ENCODE results near the gene PEX7.

Gene PEX7

DNA sequence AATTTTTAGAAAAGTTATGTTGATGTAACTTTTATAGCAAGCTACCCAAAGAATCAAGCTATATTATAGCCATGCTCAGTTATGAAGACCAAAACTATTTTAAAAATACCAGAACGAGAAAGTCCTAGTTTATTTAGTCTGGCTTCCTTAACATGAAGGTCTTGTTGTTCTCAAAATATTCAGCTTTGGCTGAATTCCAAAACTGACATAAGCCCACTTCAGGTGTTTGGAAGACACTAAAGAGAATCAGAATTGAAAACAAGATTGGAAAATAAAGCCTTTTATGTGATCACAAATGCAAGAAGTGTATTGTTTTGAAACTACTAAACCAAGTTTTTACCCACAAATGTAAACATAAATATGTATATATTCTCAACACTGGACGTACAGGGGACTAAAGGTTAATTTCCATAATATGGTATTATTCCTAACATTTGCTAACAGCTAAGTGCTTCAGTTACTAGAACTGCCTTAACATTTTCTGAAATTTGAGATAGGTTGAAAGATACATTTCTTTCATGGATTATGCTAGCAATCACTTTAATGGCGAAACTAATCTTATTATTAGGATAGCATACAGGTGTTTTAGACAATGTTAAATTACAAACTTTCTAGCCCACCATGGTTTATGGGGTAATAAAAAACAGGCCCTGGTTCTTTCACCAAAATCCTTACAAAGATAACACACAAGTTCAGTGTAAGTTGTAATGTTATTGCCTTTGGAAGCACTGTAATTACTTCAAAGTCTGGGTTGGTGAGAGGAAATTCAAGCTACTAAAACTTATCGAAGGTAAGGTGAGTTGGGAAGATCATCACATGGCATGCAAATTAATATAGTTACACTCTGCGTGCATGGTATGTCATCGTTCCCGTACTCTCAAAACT, 31.7 kb upstream of the PEX7 start:
- TF ChIP-seq CTCF (IDR thresholded peaks at IDR 0.05; ENCODE audit: control insufficient read depth, extremely low read depth, insufficient read depth), result no peak
- no peak for DNase-seq (ENCODE audit: low read depth)
- H3K4me3 ChIP-seq (ENCODE audit: low read depth, low read length), result peak overlapping the region; percentile 82

- no peak for DNase-seq (ENCODE audit: low read depth)
- H3K4me3 ChIP-seq (ENCODE audit: low read depth, low read length), result peak overlapping the region; percentile 82
- 0 out of 2 replicates have a peak, but pooled peaks have one; percentile 5 for TF ChIP-seq CTCF (IDR thresholded peaks at IDR 0.05; ENCODE audit: control insufficient read depth, extremely low read depth, insufficient read depth)
Observed at GRCh38 chr6:136791296-136792094, 30.9 kb upstream of the PEX7 start.

DNA sequence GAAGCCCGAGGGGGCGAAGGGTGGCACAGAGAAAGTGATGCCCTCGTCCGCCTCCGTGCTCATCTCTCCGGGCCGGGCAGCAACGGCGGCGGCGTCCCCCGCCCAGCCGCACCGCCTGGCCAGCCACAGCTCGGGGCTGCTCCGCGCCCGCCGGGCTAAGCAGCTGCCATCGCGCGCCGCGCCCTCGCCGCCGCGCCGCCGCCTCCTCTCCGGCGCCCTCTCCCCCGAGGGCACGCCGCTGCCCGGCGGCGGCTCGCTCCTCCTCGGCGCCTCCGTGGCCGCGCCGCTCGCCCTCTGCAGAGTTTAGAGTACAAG, 30.3 kb upstream of the PEX7 start:
- no peak for TF ChIP-seq CTCF (IDR thresholded peaks at IDR 0.05; ENCODE audit: control insufficient read depth, extremely low read depth, insufficient read depth)
- no peak for DNase-seq (ENCODE audit: low read depth)

GRCh38 chr6:136792410-136793262, 29.8 kb upstream of the PEX7 start, which contains the start of gene MAP3K5:
Gene MAP3K5, minus strand, starts transcription at chr6:136792477. Its CDS starts 320 bp downstream, at chr6:136792157.
- DNase-seq (ENCODE audit: low read depth), result peak; percentile 65
- peak within 1 kb of the TSS; percentile 82 for H3K4me3 ChIP-seq (ENCODE audit: low read depth, low read length)
- TF ChIP-seq CTCF (IDR thresholded peaks at IDR 0.05; ENCODE audit: control insufficient read depth, extremely low read depth, insufficient read depth), result peak; percentile 94

More for the DNA sequence above, 30.3 kb upstream of the PEX7 start:
- peak overlapping the region; percentile 82 for H3K4me3 ChIP-seq (ENCODE audit: low read depth, low read length)

- peak overlapping the region; percentile 82 for H3K4me3 ChIP-seq (ENCODE audit: low read depth, low read length)
- DNase-seq (ENCODE audit: low read depth), result no peak
- TF ChIP-seq CTCF (IDR thresholded peaks at IDR 0.05; ENCODE audit: control insufficient read depth, extremely low read depth, insufficient read depth), result no peak
Observed at GRCh38 chr6:136793363-136793762, 29.0 kb upstream of the PEX7 start.

GRCh38 chr6:136795386-136795785, 27.0 kb upstream of the PEX7 start:
- DNase-seq (ENCODE audit: low read depth), result no peak
- no peak for TF ChIP-seq CTCF (IDR thresholded peaks at IDR 0.05; ENCODE audit: control insufficient read depth, extremely low read depth, insufficient read depth)
- H3K4me3 ChIP-seq (ENCODE audit: low read depth, low read length), result no peak overlapping the region
